GM12892 (cell line): Measurements from ENCODE around the gene NFIX.

ENCODE experiments used
- DNase-seq: peaks from one replicate; pipeline ENCODE4 v3.0.0; 2011; ENCODE audit not compliant: insufficient read length
- FAIRE-seq: peaks from 2 replicates; lab custom pipeline; 2011; peaks lifted over from hg19 to GRCh38; lab: Jason Lieb, UNC
- POLR2A ChIP-seq: IDR thresholded peaks from 2 replicates; pipeline ENCODE4 v1.6.1; 2011; ENCODE audit warnings: low read depth, low read length, control low read depth
- POLR2AphosphoS5 ChIP-seq: IDR thresholded peaks from 2 replicates; pipeline ENCODE4 v1.6.1; 2011; ENCODE audit warnings: low read depth, low read length, control low read depth
- TAF1 ChIP-seq: IDR thresholded peaks from 2 replicates; pipeline ENCODE4 v1.6.1; 2011; ENCODE audit warnings: low read depth, mild to moderate bottlenecking, control low read depth, low read length, borderline replicate concordance

NFIX gene

DNA sequence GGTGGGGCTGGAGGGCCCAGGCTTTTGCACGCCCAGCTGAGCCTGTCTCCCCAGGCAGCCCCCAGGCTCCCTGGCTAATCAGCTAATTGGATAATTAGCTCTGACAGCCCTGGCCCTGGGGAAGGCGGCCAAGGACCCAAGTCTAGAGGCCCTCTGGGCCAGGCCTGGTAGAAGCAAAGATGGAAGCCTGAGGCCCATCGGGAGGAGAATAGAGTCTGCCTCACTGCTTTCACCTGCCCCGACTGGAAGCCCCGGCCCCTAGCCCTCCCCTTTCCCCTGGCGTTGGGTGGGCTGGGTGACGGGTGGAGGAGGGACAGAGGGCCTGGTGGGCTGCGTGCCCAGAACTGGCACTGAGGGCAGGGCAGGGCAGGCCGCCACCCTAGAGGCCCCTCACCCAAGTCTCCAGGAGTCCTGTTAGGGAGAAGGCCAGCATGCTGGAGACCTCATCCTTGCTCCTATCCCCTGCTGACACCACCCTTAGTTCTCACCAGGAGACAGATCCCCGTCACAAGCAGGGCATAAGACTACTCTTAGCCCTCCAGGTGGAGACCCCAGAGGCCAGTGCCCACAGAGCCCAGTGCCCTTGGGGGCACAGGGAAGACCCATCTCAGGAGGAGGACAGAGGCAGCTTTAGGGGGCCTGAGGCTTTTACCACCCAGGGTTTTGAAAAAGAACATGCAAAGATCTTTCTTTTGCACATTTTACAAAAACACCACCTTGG, 95.4 kb downstream of the NFIX start:
- FAIRE-seq (no peak), DNase-seq (no peak)
- no peak for TF ChIP-seq POLR2A
- TF ChIP-seq POLR2AphosphoS5 = no peak
- no peak for TF ChIP-seq TAF1

DNA sequence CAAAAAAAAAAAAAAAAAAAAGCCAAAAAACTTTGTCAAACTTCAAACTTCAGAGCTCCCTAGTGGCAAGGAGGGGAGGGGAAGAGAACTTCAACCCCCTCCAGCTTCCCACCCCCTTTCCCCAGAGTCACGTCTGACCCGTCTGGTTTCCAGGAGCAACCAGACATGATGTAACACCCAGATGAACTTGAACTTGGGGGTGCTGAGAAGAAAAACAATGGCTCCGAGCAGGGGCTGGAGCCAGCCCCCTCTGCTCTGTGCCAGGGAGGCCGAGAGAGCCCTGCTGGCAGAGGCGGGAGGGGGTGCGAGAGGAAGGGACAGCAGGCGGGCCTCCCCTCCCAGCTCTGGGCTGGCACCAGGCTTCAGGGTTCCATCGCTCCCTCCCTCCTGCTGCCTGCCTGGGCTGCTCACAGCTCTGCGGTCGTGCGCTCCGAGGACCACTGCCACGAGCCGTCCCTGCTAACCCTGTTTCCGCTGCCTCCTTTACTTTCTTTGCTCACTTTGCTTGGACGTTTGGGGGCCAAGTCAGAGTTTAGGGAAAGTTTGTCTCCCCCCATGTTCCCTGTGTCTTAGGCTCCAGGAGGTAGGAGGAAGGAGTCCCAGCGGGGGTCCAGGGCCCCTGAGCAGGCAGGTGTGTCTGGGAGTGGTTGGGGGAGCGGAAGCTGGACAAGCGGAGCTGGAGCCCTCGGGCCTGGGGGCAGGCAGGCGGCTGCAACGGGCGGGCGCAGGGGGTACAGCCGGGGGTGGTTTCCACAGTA, 96.3 kb downstream of the NFIX start:
- no peak for FAIRE-seq
- TF ChIP-seq POLR2A (no peak), POLR2AphosphoS5 (no peak), TAF1 (no peak)
- no peak for DNase-seq

DNA sequence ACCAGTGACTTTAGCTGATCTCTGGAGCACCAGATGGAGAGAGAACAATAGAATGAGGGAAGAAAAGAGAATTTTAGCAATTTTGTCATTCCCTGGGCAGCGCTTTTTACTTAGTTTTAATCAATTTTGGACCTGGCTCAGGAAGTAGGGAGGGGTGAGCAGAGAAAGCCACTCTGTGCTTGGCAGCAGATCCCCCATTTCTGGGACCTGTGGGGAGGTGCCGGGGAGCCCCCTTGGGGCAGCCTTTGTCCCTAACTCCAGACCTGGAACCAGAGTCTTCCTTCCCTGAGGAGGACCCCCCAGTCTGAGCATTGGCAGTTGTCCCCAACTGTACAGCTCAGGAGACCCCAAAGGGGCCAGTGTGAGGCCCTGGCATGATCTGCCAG, 96.9 kb downstream of the NFIX start:
- no peak for DNase-seq
- TF ChIP-seq POLR2A = no peak
- no peak for TF ChIP-seq POLR2AphosphoS5
- no peak for FAIRE-seq

DNA sequence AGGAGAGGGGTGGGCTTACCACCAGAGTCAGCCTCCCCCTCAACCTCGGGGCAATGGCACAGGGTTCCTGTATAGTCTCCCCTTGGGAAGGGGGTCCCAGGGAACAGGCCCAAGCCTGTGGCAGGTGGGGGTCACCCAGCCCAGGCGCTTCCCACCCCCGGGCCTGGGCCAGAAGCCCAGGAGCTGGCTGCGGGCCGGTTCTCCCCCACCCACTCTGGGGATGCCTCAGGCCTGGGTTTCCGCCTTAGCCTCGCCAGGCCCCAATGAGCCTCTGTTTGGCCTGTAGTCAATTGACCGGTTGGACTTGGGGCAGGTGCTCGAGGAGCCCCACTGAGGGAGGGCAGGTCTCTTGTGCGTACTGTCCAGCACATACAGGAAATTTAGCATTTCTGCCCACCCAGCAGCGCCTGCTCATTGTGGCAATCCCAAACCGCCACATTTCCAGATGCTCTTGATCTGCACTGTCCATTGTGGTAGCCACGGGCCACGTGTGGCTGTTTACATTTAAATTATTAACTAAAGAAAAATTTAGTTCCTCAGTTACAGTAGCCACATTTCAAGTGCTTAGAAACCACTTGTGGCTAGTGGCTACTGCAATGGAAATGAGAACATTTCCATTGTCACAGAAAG, 97.4 kb downstream of the NFIX start:
- FAIRE-seq = no peak
- DNase-seq = no peak
- TF ChIP-seq TAF1 = no peak

DNA sequence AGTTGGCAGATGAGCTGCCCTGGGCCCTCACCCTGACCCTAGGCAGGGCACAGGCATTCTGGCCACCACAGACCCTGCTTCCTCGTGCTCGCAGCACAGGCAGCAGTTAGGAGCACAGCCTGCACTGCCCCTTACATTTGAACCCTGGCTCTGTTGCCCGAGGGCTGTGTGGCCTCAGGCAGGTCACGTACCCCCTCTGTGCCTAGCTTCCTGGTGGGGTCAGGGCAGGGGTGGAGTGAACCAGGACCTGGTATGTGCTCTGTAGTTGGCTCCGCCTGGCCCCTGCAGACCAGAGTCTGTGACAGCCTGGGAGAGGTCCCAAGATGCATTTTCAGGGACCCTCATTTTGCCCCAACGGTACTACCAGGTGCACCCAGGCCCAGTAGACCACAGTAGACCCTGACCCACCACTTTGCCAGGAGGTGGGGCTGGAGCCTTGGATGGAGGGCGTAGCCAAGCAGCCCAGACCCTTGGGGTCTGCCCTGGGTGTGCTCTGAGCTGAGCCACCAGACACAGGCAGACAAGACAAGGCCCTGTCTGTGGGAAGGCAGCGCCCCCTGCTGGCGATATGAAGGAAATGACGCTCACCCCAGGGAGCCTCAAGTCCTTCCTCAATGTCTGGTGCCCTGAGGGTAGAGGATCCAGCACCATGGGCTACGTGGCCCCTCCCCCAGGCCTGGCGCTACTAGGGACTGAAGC, 98.3 kb downstream of the NFIX start:
- peak; percentile 95 for DNase-seq
- peak; percentile 98 for FAIRE-seq
- TF ChIP-seq POLR2AphosphoS5 (no peak), POLR2A (no peak), TAF1 (no peak)

DNA sequence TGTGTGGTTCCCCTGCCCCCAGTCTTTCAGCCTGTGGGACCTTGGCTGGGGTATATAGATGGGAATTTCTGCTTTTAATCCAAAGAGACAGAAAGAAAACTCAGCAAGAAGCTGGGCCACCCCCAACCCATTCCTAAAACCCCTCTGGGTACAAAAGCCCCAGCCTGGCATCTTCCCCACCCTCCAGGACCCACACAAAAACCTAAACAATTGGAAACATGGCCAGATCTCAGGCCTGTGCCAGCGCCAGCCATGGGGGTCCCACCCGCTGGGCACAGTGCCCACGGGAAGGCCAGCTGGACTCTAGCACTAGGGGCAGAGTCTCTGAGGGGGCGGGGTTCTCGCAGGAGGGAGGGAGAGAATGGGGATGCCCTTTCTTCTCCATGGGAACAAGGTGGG, 98.8 kb downstream of the NFIX start:
- FAIRE-seq (no peak), DNase-seq (no peak)
- TF ChIP-seq POLR2AphosphoS5 (no peak), POLR2A (no peak), TAF1 (no peak)

DNA sequence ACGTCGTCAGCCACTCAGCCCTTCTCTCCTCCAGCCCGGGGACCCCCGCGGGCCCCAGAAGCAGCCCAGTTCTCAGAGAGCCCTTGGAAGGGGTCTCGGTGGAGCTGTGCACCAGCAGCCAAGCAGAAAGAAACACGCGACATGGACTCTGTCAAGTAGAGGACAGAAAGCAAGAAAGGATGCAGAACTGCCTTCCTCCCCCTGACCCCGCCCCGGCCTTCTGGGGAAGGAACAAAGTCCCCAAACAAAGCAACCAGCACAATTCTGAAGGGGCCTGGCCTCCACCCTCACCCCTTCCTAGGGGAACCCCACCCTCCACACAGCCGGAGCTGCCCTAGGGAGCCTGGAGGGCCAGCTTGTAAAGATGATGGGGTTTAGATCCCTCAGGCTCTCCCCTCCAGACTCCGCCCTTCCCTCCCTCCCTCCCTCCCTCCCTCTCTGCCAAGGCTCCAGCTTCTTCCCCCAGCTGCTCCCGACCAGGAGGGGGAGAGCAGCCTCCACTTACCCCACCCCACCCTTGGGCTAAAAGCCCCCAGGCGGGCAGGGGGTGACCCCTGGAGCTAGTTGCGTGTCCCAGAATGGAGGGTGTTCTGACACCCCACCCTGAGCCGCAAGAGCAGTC, 99.6 kb downstream of the NFIX start:
- DNase-seq (no peak), FAIRE-seq (peak; percentile 84)
- no peak for TF ChIP-seq POLR2AphosphoS5
- no peak for TF ChIP-seq POLR2A
- no peak for TF ChIP-seq TAF1

DNA sequence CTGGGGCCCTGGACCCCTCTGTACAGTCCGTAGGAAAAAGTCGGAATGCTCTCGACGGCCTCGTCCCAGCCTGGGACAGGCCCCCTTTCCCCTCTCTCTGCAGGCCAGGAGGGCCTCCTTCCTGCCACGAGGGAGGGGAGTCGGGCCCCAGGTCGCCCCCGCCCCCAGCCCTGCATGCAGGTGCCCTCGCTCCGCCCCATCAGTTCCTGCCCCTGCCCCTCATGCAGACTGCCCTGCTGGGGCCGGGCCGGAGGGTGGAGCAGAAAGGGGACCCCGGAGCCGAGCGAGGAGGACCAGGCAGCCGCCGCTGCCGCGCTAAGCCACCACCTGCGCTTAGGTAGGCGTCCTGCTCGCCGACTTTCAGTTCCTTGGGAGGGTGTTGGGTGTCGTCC, 100.1 kb downstream of the NFIX start:
- DNase-seq (no peak), FAIRE-seq (peak; percentile 78)
- TF ChIP-seq POLR2AphosphoS5 = no peak
- TF ChIP-seq POLR2A = no peak
- TF ChIP-seq TAF1 = no peak

DNA sequence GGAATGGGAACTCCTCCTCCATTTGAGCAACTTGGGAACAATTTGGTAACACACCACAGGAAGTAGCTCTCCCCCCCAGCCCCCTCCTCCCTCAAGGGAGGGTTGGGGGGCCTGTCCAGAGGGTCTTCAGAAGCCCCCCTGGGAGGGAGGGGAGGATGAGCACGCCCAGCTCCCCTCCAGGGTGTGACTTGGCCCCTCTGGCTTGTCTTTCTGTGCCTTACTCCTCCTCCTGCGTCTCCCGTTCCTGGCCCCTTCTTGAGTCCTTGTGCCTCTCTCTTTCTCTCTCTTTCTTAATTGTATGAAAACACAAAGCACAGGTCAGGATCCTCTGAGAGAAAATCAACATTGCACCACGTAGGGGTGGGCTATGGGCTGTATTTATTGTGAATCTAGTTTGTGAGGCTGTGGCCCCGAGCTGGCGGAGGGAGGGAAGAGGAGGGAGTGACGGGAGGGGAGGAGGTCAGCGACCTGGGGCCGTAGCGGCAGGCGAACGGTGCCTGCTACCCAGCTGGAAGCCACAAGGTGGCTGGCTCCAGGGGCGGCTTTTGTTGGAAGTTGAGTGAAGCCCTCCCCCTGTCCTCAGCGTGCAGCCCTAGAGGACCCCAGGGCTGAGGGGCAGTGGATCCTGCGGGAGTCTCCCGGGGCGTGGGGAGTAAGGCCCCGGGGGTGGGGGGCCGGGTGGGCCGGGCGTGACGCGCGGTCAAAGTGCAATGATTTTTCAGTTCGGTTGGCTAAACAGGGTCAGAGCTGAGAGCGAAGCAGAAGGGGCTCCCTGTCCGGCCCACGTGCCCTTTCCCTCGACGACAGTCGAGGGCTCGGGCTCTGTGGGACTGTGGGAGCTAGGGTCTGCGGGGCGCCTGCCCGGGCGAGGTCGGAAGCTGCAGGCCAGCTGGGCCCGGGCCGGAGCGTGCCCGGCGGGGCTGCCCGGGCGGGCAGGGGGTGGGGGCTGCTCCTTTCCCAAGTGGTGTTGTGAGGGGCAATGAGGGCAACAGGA, 101.0 kb downstream of the NFIX start:
- peak; percentile 70 for FAIRE-seq
- TF ChIP-seq TAF1 = no peak
- no peak for TF ChIP-seq POLR2A
- TF ChIP-seq POLR2AphosphoS5 = no peak
- no peak for DNase-seq

DNA sequence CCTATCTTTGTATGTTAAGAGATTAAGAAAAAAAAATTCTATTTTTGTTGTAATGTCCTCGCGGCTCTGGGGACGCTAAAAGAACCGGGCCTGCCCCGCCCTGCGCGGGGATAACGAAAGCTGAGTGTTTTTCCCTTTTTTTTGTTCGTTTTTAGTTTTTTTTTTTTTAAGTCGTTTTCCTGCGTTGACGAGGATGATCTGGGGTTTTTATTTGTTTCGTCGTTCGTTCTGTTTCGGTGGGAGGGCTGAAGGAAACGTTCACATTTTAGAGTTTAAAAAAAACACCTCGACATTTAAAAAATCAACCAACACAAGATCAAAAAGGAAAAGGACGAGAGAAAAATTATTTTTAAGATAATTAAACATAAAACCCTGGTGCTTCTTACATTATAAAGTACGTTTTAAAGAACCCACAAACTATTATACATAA, 101.8 kb downstream of the NFIX start:
- no peak for DNase-seq
- TF ChIP-seq POLR2A (no peak), POLR2AphosphoS5 (no peak), TAF1 (no peak)

More for the DNA sequence above, 101.8 kb downstream of the NFIX start:
- no peak for FAIRE-seq
